ENCODE data around the gene OR2M3. TPM values are rescaled to one million over a fixed set of nuclear protein-coding genes. Genes with fewer than 3 reads are reported as not detected.

OR2M3 gene
- total RNA-seq, 4 donors from 2014 or later, result not detected

- TF ChIP-seq, protein P1, sequence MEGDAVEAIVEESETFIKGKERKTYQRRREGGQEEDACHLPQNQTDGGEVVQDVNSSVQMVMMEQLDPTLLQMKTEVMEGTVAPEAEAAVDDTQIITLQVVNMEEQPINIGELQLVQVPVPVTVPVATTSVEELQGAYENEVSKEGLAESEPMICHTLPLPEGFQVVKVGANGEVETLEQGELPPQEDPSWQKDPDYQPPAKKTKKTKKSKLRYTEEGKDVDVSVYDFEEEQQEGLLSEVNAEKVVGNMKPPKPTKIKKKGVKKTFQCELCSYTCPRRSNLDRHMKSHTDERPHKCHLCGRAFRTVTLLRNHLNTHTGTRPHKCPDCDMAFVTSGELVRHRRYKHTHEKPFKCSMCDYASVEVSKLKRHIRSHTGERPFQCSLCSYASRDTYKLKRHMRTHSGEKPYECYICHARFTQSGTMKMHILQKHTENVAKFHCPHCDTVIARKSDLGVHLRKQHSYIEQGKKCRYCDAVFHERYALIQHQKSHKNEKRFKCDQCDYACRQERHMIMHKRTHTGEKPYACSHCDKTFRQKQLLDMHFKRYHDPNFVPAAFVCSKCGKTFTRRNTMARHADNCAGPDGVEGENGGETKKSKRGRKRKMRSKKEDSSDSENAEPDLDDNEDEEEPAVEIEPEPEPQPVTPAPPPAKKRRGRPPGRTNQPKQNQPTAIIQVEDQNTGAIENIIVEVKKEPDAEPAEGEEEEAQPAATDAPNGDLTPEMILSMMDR (IDR thresholded peaks at IDR 0.05), result no peak
- no peak for TF ChIP-seq POLR2A (IDR thresholded peaks at IDR 0.05)
- H3K9me3 ChIP-seq, result no peaks in the 10 kb centered on the region
- no peak for DNase-seq
- H3K36me3 ChIP-seq, result no peaks in the 10 kb centered on the region
- intact Hi-C loops (cut with DNase I), result no loop called here
- H3K27ac ChIP-seq, result no peak overlapping the region
- H3K27me3 ChIP-seq, result no peaks in the 10 kb centered on the region
- WGBS, 2 donors, result 22 to 53% methylated on average over 1 of the region's 1 CpG
- H3K4me3 ChIP-seq, result no peak overlapping the region
- no peaks in the 10 kb centered on the region for H3K4me1 ChIP-seq
Measured at GRCh38 chr1:248194117-248194516, 2.9 kb upstream of the OR2M3 start.

DNA sequence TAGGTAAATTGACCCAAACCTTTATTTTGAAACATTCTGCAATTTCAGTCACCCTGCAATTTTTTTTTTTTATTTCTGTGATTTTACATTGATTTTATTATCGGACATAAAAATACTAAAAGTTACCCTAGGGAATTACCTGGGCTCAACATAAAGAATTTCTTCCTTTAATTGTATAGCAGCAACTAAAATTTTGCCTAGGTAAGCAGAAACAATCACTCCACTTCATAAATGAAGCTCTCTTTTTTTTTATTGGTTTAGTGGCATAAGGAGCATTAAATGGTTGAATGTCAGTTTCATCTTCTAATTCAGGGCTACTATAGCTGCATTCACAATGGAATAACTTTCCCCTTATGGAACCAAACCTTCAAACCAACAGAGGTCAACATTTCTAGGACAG lies 18.8 kb downstream of the OR2M3 start:
- H3K27ac ChIP-seq, result no peak overlapping the region
- intact Hi-C loops (cut with DNase I), result no loop called here
- H3K9me3 ChIP-seq, result no peaks in the 10 kb centered on the region
- no peak for DNase-seq
- no peaks in the 10 kb centered on the region for H3K36me3 ChIP-seq
- no peaks in the 10 kb centered on the region for H3K4me1 ChIP-seq
- TF ChIP-seq POLR2A (IDR thresholded peaks at IDR 0.05), result no peak
- TF ChIP-seq, protein P1 (IDR thresholded peaks at IDR 0.05), result no peak
- no peaks in the 10 kb centered on the region for H3K27me3 ChIP-seq
- 78 to 86% methylated on average over 1 of the region's 1 CpG for WGBS, 2 donors
- no peak overlapping the region for H3K4me3 ChIP-seq

- Histone ChIP-seq H3K36me3 (no peaks in the 10 kb centered on the region), H3K4me3 (no peak overlapping the region), H3K27ac (no peak overlapping the region), H3K9me3 (peaks cover 0 to 12% (median 6%) of the 10 kb centered on the region in 3 donors), H3K27me3 (no peaks in the 10 kb centered on the region), H3K4me1 (no peaks in the 10 kb centered on the region)
- 68 to 81% methylated on average over 1 of the region's 1 CpG for WGBS, 2 donors
- TF ChIP-seq POLR2A (IDR thresholded peaks at IDR 0.05), result no peak
- TF ChIP-seq, protein P1 (IDR thresholded peaks at IDR 0.05), result no peak
- DNase-seq, result no peak
- intact Hi-C loops (cut with DNase I), result no loop called here
Measured at GRCh38 chr1:248225537-248225936, 28.5 kb downstream of the OR2M3 start.

DNA sequence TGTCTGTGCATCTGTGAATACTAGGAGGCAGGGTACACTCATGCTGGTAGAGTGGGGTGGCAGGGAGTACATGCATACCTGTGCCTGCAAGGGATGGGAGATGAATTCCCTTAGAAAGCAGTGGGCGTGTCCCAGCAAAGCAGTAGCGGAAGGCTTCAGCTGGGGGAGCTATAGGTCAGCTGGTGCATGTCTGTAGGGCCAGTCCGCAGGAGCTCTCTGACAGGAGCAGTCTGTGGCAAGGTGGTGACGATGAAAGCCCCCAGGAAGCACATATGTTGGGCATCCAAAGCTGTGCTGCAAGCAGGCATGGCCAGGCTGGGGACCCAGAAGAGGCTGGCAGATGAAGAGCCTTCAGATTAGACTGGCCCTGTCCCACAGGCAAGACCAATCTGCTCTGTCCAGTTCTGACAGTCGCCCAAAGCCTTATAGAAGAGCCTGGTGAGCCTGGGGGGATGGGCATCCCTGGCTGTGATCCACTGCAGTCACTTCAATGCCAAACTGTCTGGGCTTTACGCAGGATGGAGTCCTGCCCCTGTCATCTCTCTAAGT lies 32.4 kb downstream of the OR2M3 start:
- 51 to 59% methylated on average over 5 to 6 of the region's 6 CpGs for WGBS, 2 donors
- no peaks in the 10 kb centered on the region for H3K4me1 ChIP-seq
- TF ChIP-seq, protein P1 (IDR thresholded peaks at IDR 0.05), result no peak
- TF ChIP-seq POLR2A (IDR thresholded peaks at IDR 0.05), result no peak
- H3K27me3 ChIP-seq, result no peaks in the 10 kb centered on the region
- H3K4me3 ChIP-seq, result no peak overlapping the region
- no peak overlapping the region for H3K27ac ChIP-seq
- peaks cover 0 to 12% (median 6%) of the 10 kb centered on the region in 3 donors for H3K9me3 ChIP-seq
- H3K36me3 ChIP-seq, result no peaks in the 10 kb centered on the region
- no peak for DNase-seq
- intact Hi-C loops (cut with DNase I), result no loop called here

GRCh38 chr1:248231117-248231516 lies 34.1 kb downstream of the OR2M3 start, which contains the start of gene OR2M4:
TSS of gene OR2M4 (plus strand) at chr1:248231417. CDS start at chr1:248238929, 7,512 bp downstream.
- Histone ChIP-seq H3K4me3 (no peak within 1 kb of the TSS), H3K9me3 (peaks cover 0 to 12% (median 6%) of the 10 kb centered on the region in 3 donors), H3K36me3 (no peaks in the 10 kb centered on the region), H3K27ac (no peak within 1 kb of the TSS), H3K4me1 (no peaks in the 10 kb centered on the region), H3K27me3 (no peaks in the 10 kb centered on the region)
- no peak for DNase-seq
- TF ChIP-seq POLR2A (IDR thresholded peaks at IDR 0.05), result no peak
- TF ChIP-seq, protein P1 (IDR thresholded peaks at IDR 0.05), result no peak
- WGBS, 2 donors, result 62 to 77% methylated on average over 2 of the region's 2 CpGs
- intact Hi-C loops (cut with DNase I), result no loop called here
